Measurements from ENCODE around the gene CALY. TPM values are rescaled to one million over a fixed set of nuclear protein-coding genes. Genes with fewer than 3 reads are reported as not detected.
"Not testable (repeated sequence)": the region's sequence is repeated elsewhere in the genome, so short reads cannot be mapped to it uniquely, and the experiment has no call there.

Gene CALY
- total RNA-seq, 8 experiments from 2014 or later = 0.31 to 14.9 (median 6.6) TPM

GRCh38 chr10:133375357-133376115 lies 38.8 kb upstream of the CALY start:
- ATAC-seq (replicated peaks in 6 of 8) = no peak
- in situ Hi-C loops (cut with MboI; ENCODE audit: low pct_unique_long_range_greater_than_20kb in 2 of 9, low sequenced_read_pairs in 9 of 9, unreplicated experiment in 9 of 9) = no loop called here
- no peak overlapping the region for H3K27ac ChIP-seq
- H3K4me1 ChIP-seq (replicated peaks in 1 of 2) = peaks cover 11 to 15% of the 10 kb centered on the region in 2 donors
- WGBS, 10 experiments = 47 to 100% (median 73%) methylated on average over 3 to 11 of the region's 12 CpGs; no CpG with 5 or more reads in 1 of the 10 experiments
- no peak overlapping the region for H3K4me3 ChIP-seq

- peaks cover 10 to 11% of the 10 kb centered on the region in 2 donors for H3K4me1 ChIP-seq (replicated peaks in 1 of 2)
- H3K27ac ChIP-seq = peak within 1 kb of the TSS; percentile 68 to 86
- ATAC-seq (replicated peaks in 6 of 8) = peak; percentile 95 to 99 (median 96)
- in situ Hi-C loops (cut with MboI; ENCODE audit: low pct_unique_long_range_greater_than_20kb in 2 of 9, low sequenced_read_pairs in 9 of 9, unreplicated experiment in 9 of 9) = no loop called here
- H3K4me3 ChIP-seq = peak within 1 kb of the TSS; percentile 68 to 94 (median 81)
- 8 to 65% (median 38%) methylated on average over 1 to 29 of the region's 89 CpGs; no CpG with 5 or more reads in 1 of the 10 experiments for WGBS, 10 experiments
Measured at GRCh38 chr10:133373174-133374090, 36.7 kb upstream of the CALY start, which contains the start of gene ECHS1. TSS of gene ECHS1 (minus strand) at chr10:133373354. CDS start at chr10:133373333, 21 bp downstream.

GRCh38 chr10:133372507-133372906 lies 35.8 kb upstream of the CALY start:
- in situ Hi-C loops (cut with MboI; ENCODE audit: low pct_unique_long_range_greater_than_20kb in 2 of 9, low sequenced_read_pairs in 9 of 9, unreplicated experiment in 9 of 9) = no loop called here
- ATAC-seq (replicated peaks in 6 of 8) = no peak
- Histone ChIP-seq H3K4me1 (replicated peaks in 1 of 2) (peaks cover 5 to 7% of the 10 kb centered on the region in 2 donors), H3K27ac (no peak overlapping the region), H3K4me3 (peak overlapping the region; percentile 17 to 94 (median 81))
- WGBS, 10 experiments = 52 to 100% methylated on average over 1 to 4 of the region's 20 CpGs; no CpG with 5 or more reads in 8 of the 10 experiments

- in situ Hi-C loops (cut with MboI; ENCODE audit: low pct_unique_long_range_greater_than_20kb in 2 of 9, low sequenced_read_pairs in 9 of 9, unreplicated experiment in 9 of 9) = no loop called here
- Histone ChIP-seq H3K4me3 (no peak overlapping the region), H3K27ac (no peak overlapping the region), H3K4me1 (replicated peaks in 1 of 2) (peaks cover 5 to 7% of the 10 kb centered on the region in 2 donors)
- WGBS, 10 experiments = 80 to 100% (median 85%) methylated on average over 1 to 9 of the region's 24 CpGs; no CpG with 5 or more reads in 4 of the 10 experiments
- no peak for ATAC-seq (replicated peaks in 6 of 8)
Measured at GRCh38 chr10:133370030-133370786, 33.5 kb upstream of the CALY start.

- Histone ChIP-seq H3K27ac (no peak overlapping the region), H3K4me3 (no peak overlapping the region), H3K4me1 (replicated peaks in 1 of 2) (peaks cover 5 to 7% of the 10 kb centered on the region in 2 donors)
- ATAC-seq (replicated peaks in 6 of 8) = no peak
- in situ Hi-C loops (cut with MboI; ENCODE audit: low pct_unique_long_range_greater_than_20kb in 2 of 9, low sequenced_read_pairs in 9 of 9, unreplicated experiment in 9 of 9) = no loop called here
- WGBS, 10 experiments = 90 to 100% (median 93%) methylated on average over 1 to 3 of the region's 7 CpGs; no CpG with 5 or more reads in 5 of the 10 experiments
Measured at GRCh38 chr10:133368153-133368552, 31.5 kb upstream of the CALY start.

- H3K4me1 ChIP-seq (replicated peaks in 1 of 2); ATAC-seq (replicated peaks in 6 of 8); in situ Hi-C loops (cut with MboI; ENCODE audit: low pct_unique_long_range_greater_than_20kb in 2 of 9, low sequenced_read_pairs in 9 of 9, unreplicated experiment in 9 of 9); H3K27ac ChIP-seq; H3K4me3 ChIP-seq: not testable (repeated sequence)
- WGBS, 10 experiments = no CpG with 5 or more reads among the region's 7 CpGs
Measured at GRCh38 chr10:133367461-133367860, 30.8 kb upstream of the CALY start.

- in situ Hi-C loops (cut with MboI; ENCODE audit: low pct_unique_long_range_greater_than_20kb in 2 of 9, low sequenced_read_pairs in 9 of 9, unreplicated experiment in 9 of 9) = no loop called here
- no peak overlapping the region for H3K27ac ChIP-seq
- ATAC-seq (replicated peaks in 6 of 8) = peak in 1 of 8 experiments; percentile 4
- WGBS, 10 experiments = 93 to 100% (median 100%) methylated on average over 1 to 6 of the region's 13 CpGs; no CpG with 5 or more reads in 7 of the 10 experiments
- no peaks in the 10 kb centered on the region for H3K4me1 ChIP-seq (replicated peaks in 1 of 2)
- H3K4me3 ChIP-seq = no peak overlapping the region
Measured at GRCh38 chr10:133366751-133367150, 30.1 kb upstream of the CALY start.

GRCh38 chr10:133366130-133366478 lies 29.4 kb upstream of the CALY start:
- Histone ChIP-seq H3K4me1 (replicated peaks in 1 of 2) (no peaks in the 10 kb centered on the region), H3K4me3 (no peak overlapping the region), H3K27ac (no peak overlapping the region)
- in situ Hi-C loops (cut with MboI; ENCODE audit: low pct_unique_long_range_greater_than_20kb in 2 of 9, low sequenced_read_pairs in 9 of 9, unreplicated experiment in 9 of 9) = no loop called here
- WGBS, 10 experiments = 73 to 100% (median 91%) methylated on average over 1 to 10 of the region's 17 CpGs; no CpG with 5 or more reads in 5 of the 10 experiments
- no peak for ATAC-seq (replicated peaks in 6 of 8)

- no peak for ATAC-seq (replicated peaks in 6 of 8)
- H3K4me3 ChIP-seq = no peak overlapping the region
- H3K4me1 ChIP-seq (replicated peaks in 1 of 2) = no peaks in the 10 kb centered on the region
- no peak overlapping the region for H3K27ac ChIP-seq
- 80 to 100% (median 100%) methylated on average over 1 to 2 of the region's 13 CpGs; no CpG with 5 or more reads in 5 of the 10 experiments for WGBS, 10 experiments
- in situ Hi-C loops (cut with MboI; ENCODE audit: low pct_unique_long_range_greater_than_20kb in 2 of 9, low sequenced_read_pairs in 9 of 9, unreplicated experiment in 9 of 9) = no loop called here
Measured at GRCh38 chr10:133365461-133366129, 28.9 kb upstream of the CALY start.

- Histone ChIP-seq H3K4me3 (no peak overlapping the region), H3K27ac (no peak overlapping the region), H3K4me1 (replicated peaks in 1 of 2) (no peaks in the 10 kb centered on the region)
- in situ Hi-C loops (cut with MboI; ENCODE audit: low pct_unique_long_range_greater_than_20kb in 2 of 9, low sequenced_read_pairs in 9 of 9, unreplicated experiment in 9 of 9) = no loop called here
- WGBS, 10 experiments = 82 to 100% (median 91%) methylated on average over 2 to 13 of the region's 29 CpGs; no CpG with 5 or more reads in 3 of the 10 experiments
- ATAC-seq (replicated peaks in 6 of 8) = no peak
Measured at GRCh38 chr10:133364645-133365431, 28.1 kb upstream of the CALY start.

GRCh38 chr10:133362846-133363245 lies 26.1 kb upstream of the CALY start:
- no peak overlapping the region for H3K27ac ChIP-seq
- H3K4me1 ChIP-seq (replicated peaks in 1 of 2) = no peaks in the 10 kb centered on the region
- H3K4me3 ChIP-seq = no peak overlapping the region
- ATAC-seq (replicated peaks in 6 of 8) = no peak
- WGBS, 10 experiments = 40 to 100% (median 90%) methylated on average over 1 to 2 of the region's 13 CpGs; no CpG with 5 or more reads in 6 of the 10 experiments
- in situ Hi-C loops (cut with MboI; ENCODE audit: low pct_unique_long_range_greater_than_20kb in 2 of 9, low sequenced_read_pairs in 9 of 9, unreplicated experiment in 9 of 9) = no loop called here

Measured in motor neuron (in vitro differentiated cells).